AG04450 (cell line): Measurements from ENCODE around the gene ST7. TPM values are rescaled to one million over a fixed set of nuclear protein-coding genes. Genes with fewer than 3 reads are reported as not detected.

ENCODE experiments used
- CTCF ChIA-PET: fragments of 300-600, 350-600 bp; formaldehyde crosslinking; extraction: SDS; loops from one replicate; lab custom pipeline; 2022; ENCODE audit warnings: antibody characterized with exemption, inconsistent platforms; lab: Charles Lee
- POLR2A ChIA-PET: fragments of 350-600 bp; formaldehyde crosslinking; extraction: SDS; loops from one replicate; lab custom pipeline; 2021; ENCODE audit warnings: antibody characterized with exemption, inconsistent platforms; lab: Yijun Ruan, JAX
- DNase-seq: peaks from one replicate; pipeline ENCODE4 v3.0.0-alpha.2; 2011; ENCODE audit warnings: low read depth, low spot score
- H3K27ac ChIP-seq: one replicate; pipeline ENCODE4 v1.5.1; 2012; ENCODE audit warnings: low read depth, low read length, control low read depth
- H3K27me3 ChIP-seq: one replicate; pipeline ENCODE4 v1.6.0; 2012; ENCODE audit warnings: low read length; ENCODE audit not compliant: control insufficient read depth, insufficient read depth
- H3K4me3 ChIP-seq: 2 replicates; pipeline ENCODE4 v1.5.1; 2011; ENCODE audit warnings: mild to moderate bottlenecking, low read depth, low read length, control low read depth
- H3K9me3 ChIP-seq: 2 replicates; pipeline ENCODE4 v1.5.1; 2012; ENCODE audit warnings: low read length; ENCODE audit not compliant: control insufficient read depth, insufficient read depth
- polyA plus RNA-seq: library from polyadenylated mRNA; depleted of rRNA; stranded (reverse); fragments of >200 nt; gene quantifications from 2 replicates; pipeline ENCODE4 v1.2.3, GENCODE V29; 2011
- TF ChIP-seq, protein P1 (sequence below): IDR thresholded peaks from 2 replicates; pipeline ENCODE4 v1.5.1; 2011; ENCODE audit warnings: low read depth, low read length, control low read depth, inconsistent platforms

Gene ST7
- polyA plus RNA-seq, 1 experiment, result 34.5 TPM

DNA sequence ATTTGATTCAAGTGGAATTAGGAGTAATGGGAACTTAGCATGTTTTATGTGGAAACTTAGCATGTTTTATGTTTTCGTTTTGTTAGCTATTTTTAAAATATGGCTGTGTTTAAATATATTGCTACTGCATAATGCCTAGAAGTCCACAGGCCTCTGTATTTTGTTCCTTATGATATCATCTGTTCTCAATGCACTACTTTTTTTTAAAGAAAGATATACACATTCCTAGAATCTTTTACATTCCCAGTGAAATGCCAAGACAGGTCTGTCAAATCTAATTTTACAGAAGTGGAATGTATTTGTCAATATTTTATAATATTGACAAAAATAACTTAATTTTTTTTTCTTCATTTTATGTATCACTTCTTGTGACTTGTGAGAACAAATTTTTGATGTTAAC is 51.6 kb downstream of the ST7 start:
- Histone ChIP-seq H3K9me3 (no peaks in the 10 kb centered on the region), H3K27ac (no peak overlapping the region), H3K4me3 (no peak overlapping the region), H3K27me3 (no peaks in the 10 kb centered on the region)
- ChIA-PET CTCF (interaction anchor here (0.5 kb wide), 1 partner anchor 29 kb away, joined by 3 read pairs; no protein-coding TSS in a partner anchor), POLR2A (no interaction called here)
- DNase-seq, result no peak
- TF ChIP-seq, protein P1, sequence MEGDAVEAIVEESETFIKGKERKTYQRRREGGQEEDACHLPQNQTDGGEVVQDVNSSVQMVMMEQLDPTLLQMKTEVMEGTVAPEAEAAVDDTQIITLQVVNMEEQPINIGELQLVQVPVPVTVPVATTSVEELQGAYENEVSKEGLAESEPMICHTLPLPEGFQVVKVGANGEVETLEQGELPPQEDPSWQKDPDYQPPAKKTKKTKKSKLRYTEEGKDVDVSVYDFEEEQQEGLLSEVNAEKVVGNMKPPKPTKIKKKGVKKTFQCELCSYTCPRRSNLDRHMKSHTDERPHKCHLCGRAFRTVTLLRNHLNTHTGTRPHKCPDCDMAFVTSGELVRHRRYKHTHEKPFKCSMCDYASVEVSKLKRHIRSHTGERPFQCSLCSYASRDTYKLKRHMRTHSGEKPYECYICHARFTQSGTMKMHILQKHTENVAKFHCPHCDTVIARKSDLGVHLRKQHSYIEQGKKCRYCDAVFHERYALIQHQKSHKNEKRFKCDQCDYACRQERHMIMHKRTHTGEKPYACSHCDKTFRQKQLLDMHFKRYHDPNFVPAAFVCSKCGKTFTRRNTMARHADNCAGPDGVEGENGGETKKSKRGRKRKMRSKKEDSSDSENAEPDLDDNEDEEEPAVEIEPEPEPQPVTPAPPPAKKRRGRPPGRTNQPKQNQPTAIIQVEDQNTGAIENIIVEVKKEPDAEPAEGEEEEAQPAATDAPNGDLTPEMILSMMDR, result no peak

DNA sequence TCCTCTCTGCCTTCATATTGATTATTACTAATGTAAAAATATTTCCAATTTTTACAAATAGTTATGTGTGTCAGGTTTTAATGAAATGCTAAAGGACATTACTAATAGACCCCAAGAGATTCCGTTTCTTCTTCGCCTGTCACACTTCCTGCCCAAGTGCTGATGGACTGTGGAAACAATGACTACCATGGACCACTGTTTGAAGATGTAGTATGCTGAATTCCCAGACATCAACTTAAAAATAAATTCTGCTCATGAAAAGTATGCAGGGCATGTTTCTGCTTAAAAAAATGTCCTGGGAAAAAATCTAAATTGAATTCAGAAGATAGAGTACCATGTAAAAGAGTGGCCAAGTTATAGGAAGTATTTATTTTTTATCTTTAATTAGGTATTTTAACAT is 52.1 kb downstream of the ST7 start:
- Histone ChIP-seq H3K27me3 (no peaks in the 10 kb centered on the region), H3K27ac (no peak overlapping the region), H3K4me3 (no peak overlapping the region), H3K9me3 (no peaks in the 10 kb centered on the region)
- TF ChIP-seq, protein P1, result no peak
- ChIA-PET POLR2A (no interaction called here), CTCF (interaction anchor here (1.0 kb wide), 1 partner anchor 17 kb away, joined by 3 read pairs; no protein-coding TSS in a partner anchor)
- DNase-seq, result no peak

DNA sequence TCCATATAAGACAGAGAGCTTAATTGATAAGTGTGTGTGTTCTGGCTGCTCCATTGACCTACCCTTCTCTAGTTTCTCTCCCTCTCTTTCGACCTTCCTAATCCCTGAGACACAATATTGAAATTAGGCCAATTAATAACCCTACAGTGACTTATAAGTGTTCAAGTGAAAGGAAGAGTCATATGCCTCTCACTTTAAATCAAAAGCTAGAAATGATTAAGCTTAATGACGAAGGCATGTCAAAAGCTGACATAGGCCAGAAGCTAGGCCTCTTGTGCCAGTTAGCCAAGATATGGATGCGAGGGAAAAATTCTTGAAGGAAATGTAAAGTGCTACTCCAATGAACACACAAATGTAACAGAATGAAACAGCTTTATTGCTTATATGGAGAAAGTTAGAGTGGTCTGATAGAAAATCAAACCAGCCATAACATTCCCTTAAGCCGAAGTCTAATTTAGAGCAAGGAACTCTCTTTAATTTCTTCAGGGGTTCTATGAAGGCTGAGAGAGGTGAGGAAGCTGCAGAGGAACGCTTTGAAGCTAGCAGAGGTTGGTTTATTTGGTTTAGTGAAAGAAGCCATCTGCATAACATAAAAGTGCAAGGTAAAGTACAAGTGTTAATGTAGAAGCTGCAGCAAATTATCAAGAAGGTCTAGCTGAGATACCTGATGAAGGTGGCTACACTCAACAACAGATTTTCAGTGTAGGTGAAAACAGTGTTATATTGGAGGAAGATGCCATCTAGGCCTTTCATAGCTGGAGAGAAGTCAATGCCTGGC is 53.8 kb downstream of the ST7 start:
- DNase-seq, result no peak
- TF ChIP-seq, protein P1, result no peak
- H3K9me3 ChIP-seq, result no peaks in the 10 kb centered on the region
- H3K27ac ChIP-seq, result no peak overlapping the region
- POLR2A ChIA-PET, result no interaction called here
- no peak overlapping the region for H3K4me3 ChIP-seq
- no peaks in the 10 kb centered on the region for H3K27me3 ChIP-seq
- CTCF ChIA-PET, result interaction anchor here (1.0 to 1.1 kb wide), 2 partner anchors 21 to 120 kb away, joined by 3 to 4 read pairs; no protein-coding TSS in a partner anchor

DNA sequence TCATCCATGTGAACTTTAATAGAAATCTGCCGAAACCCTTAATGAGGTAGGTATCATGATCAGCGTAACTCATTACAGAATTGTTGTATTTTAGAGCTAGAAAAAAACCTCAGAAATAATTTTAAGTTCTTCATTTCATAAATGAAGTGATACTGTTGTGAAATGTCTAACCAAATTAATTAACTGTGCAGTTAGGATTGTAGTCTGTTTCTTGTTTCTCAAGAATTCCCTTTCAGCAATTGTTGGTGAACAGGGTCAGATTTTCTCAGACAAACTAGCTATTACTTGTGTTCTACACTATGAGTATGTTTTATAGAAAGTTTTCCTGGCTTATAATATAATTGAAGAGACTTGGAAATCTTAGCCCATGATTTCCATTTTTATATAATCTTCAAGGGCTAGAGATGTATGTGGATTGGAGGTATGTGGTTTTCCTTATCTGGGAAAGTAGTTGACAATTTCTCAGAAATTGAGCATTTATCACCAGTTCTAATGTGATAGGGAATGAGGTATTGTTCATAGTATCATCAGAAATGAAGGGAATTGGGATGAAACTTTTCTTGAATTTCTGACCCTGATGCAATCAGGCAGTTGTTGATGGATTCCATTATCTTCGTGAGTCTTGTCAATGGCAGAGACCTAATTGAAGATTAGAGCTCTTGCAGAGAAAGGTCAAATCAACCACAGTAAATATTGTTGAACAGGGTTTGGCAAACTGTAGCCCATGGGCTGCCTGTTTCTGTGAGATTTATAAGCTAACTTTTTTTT is 55.0 kb downstream of the ST7 start:
- TF ChIP-seq, protein P1, result no peak
- Histone ChIP-seq H3K27ac (no peak overlapping the region), H3K4me3 (no peak overlapping the region), H3K9me3 (no peaks in the 10 kb centered on the region), H3K27me3 (no peaks in the 10 kb centered on the region)
- CTCF ChIA-PET, result interaction anchor here (0.7 to 2.1 kb wide), 6 partner anchors 18 to 364 kb away, joined by 3 to 8 read pairs (median 5); no protein-coding TSS in a partner anchor
- POLR2A ChIA-PET, result interaction anchor here (0.7 to 1.0 kb wide), 2 partner anchors 8 to 54 kb away, joined by 3 to 4 read pairs; no protein-coding TSS in a partner anchor
- DNase-seq, result no peak
